GM21367 (cell line): ENCODE data around the gene UBE2D3.

Experiments used
- ATAC-seq: cut with Tn5 transposase; IDR thresholded peaks from one replicate; pipeline ENCODE4 v1.9.1; 2021; ENCODE audit not compliant: unreplicated experiment

Gene UBE2D3

DNA sequence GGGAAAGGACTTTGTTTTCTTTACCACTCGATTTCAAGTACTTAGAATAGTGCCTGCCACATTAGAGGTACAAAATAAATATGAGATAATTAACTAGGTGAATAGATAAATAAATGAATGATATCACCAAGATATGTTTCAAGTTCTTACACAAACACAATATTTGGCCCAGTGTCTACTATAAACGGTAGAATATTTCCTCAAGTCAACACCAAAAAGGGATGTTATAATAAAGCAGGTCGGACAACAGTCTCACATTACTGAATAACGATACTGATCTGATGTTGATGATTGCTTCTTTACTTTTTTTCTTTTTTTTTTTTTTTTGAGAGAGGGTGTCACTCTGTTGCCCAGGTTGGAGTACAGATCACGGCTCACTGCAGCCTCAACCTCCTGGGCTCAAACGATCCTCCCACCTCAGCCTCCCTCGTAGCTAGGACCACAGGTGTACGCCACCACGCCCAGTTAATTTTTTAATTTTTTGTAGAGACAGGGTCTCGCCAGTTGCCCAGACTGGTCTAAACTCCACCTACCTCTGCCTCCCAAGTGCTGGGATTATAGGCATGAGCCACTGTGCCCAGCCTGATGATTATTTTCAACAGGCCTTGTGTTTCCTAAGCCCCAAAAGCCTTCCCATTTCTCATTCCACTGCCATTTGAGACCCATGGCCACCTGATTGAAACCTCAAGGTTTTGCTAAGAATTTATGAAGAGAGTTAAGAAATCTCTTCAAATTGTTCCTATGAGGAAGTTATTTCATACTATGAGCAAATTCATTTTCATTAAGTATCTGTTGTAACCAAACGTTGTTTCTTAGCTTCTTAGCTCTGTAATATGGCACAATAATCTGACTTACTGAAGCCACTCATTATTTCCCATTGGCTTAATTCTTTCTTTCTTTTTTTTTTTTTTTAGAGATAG is 68.8 kb downstream of the UBE2D3 start:
- ATAC-seq = no peak

DNA sequence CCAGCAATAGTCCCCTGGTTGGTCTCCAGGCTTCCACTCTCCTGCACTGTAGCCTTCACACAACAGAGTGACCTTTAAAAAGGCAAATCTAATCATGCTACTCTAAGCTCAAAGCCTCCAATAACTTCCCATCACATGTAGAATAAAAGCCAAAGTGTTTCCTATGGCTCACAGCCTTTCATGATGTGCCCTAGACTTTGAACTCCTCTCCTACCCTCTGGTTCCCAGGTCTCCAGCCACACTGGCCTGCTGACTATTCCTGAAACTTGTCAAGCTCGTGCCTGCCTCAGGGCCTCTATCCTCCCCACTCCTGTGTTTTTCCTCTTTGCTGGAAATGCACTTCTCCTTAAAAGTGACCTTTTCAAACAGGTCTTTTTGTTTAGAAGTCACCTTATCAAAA is 69.7 kb downstream of the UBE2D3 start:
- no peak for ATAC-seq

DNA sequence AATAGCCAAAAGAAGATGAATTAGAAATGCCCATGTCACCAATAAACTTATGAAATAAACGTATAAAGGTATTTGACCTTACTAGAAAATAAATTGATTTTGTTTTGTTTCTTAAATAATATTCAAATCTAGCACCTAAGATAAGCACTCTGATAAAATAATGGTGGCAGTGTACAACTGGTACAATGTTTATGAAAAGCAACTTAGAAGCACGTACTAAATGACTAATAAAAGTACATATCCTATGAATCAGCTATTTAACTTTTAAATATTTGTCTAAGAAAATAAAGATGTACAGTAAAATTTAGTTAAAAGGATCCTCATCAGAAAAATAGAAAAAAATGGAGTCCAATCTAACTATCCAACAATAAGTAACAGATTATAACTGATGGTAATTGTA is 73.3 kb downstream of the UBE2D3 start:
- no peak for ATAC-seq

DNA sequence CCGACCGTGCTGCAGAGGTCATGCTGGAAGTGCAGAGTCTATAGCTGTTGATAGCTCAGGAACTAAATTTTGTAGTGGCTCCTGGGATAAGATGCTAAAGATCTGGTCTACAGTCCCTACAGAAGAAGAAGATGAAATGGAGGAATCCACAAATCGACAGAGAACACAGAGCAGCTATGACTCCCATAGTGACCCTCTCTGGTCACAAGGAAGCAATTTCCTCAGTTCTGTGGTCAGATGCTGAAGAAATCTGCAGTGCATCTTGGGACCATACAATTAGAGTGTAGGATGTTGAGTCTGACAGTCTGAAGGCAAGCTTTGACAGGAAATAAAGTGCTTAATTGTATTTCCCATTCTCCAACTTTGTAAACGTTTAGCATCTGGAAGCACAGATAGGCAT is 75.4 kb downstream of the UBE2D3 start:
- ATAC-seq = no peak
